K562 (cell line): ENCODE data around the gene RIMOC1. TPM values are rescaled to one million over a fixed set of nuclear protein-coding genes. Genes with fewer than 3 reads are reported as not detected.

Source experiments
- ATAC-seq: fragments of 200-7000 bp; cut with Tn5 transposase; 3 replicates; pipeline ENCODE4 v1.9.1; 2020; ENCODE audit warnings: moderate library complexity
- BruUV-seq: library from RNA; stranded (reverse); fragments of 400-500 nt; replicated peaks from 2 replicates; lab custom pipeline; 2021; lab: Mats Ljungman, UMichigan
- CTCF ChIA-PET: fragments of 300-600 bp; formaldehyde crosslinking; extraction: SDS; loops from one replicate; lab custom pipeline; 2021; ENCODE audit warnings: low intra/inter-chr PET ratio; lab: Yijun Ruan, JAX
- POLR2A ChIA-PET: fragments of 300-600, 350-650 bp; sonication (Branson Sonifier 250); formaldehyde crosslinking; extraction: SDS; loops from one replicate; lab custom pipeline; 2021; ENCODE audit warnings: antibody characterized with exemption, inconsistent platforms; lab: Yijun Ruan, JAX
- DNase-seq, 4 experiments: peaks; one replicate each; pipeline versions ENCODE4 v3.0.0 to v3.0.0-alpha.2; 2011 to 2018; ENCODE audit warnings: low spot score in 3 of 4, mixed read lengths in 3 of 4; ENCODE audit errors: extremely low read depth in 1 of 4
- FAIRE-seq: peaks from 2 replicates; lab custom pipeline; 2011; peaks lifted over from hg19 to GRCh38; lab: Jason Lieb, UNC
- H2AFZ ChIP-seq: 2 replicates; pipeline ENCODE4 v1.6.0; 2011; ENCODE audit warnings: low read depth, low read length, control low read depth, inconsistent platforms
- H3K27ac ChIP-seq: fragments of 200-600 bp; 3 replicates; pipeline ENCODE4 v1.8.0; 2011; ENCODE audit warnings: low read depth, mild to moderate bottlenecking, control low read depth, inconsistent platforms, low read length, moderate library complexity, mixed read lengths; ENCODE audit errors: extremely low read depth
- H3K27me3 ChIP-seq, 2 experiments: fragments of 300-600 bp in 1 of 2; 2 replicates in 1 of 2; 3 replicates in 1 of 2; pipeline versions ENCODE4 v1.6.0 to v1.8.0; 2011; ENCODE audit warnings: inconsistent platforms in 2 of 2, low read length in 2 of 2, mild to moderate bottlenecking in 1 of 2, mixed read lengths in 1 of 2, moderate library complexity in 1 of 2; ENCODE audit not compliant: control insufficient read depth in 2 of 2, insufficient read depth in 2 of 2
- H3K36me3 ChIP-seq: fragments of 300-600 bp; 3 replicates; pipeline ENCODE4 v1.8.0; 2011; ENCODE audit warnings: mild to moderate bottlenecking, low read length, inconsistent platforms; ENCODE audit not compliant: control insufficient read depth, insufficient read depth
- H3K4me1 ChIP-seq, 2 experiments: fragments of 200-600 bp in 1 of 2; replicated peaks in 1 of 2; 2 replicates in 1 of 2; 3 replicates in 1 of 2; pipeline versions ENCODE4 v1.5.1 to v1.8.0; 2011; ENCODE audit warnings: inconsistent platforms in 2 of 2, low read length in 2 of 2, mild to moderate bottlenecking in 1 of 2, mixed read lengths in 1 of 2, moderate library complexity in 1 of 2; ENCODE audit not compliant: control insufficient read depth in 2 of 2, insufficient read depth in 2 of 2
- H3K4me2 ChIP-seq: 2 replicates; pipeline ENCODE4 v1.6.1; 2011; ENCODE audit warnings: low read length, control low read depth, inconsistent platforms, mixed read lengths; ENCODE audit not compliant: insufficient read depth
- H3K4me3 ChIP-seq: fragments of 200-600 bp; sonication (generic), shearing (Covaris generic); 2 replicates; pipeline ENCODE4 v1.5.1; 2016; ENCODE audit warnings: control low read depth, inconsistent platforms
- H3K79me2 ChIP-seq: fragments of 200-600 bp; 3 replicates; pipeline ENCODE4 v1.8.0; 2011; ENCODE audit warnings: low read length, inconsistent platforms; ENCODE audit not compliant: control insufficient read depth, insufficient read depth
- H3K9ac ChIP-seq, 2 experiments: 2 replicates each; pipeline versions ENCODE4 v1.6.0 to v1.6.1; 2011; ENCODE audit warnings: low read depth in 2 of 2, low read length in 2 of 2, control low read depth in 1 of 2, inconsistent platforms in 1 of 2, mild to moderate bottlenecking in 1 of 2, mixed read lengths in 1 of 2; ENCODE audit not compliant: insufficient read depth in 1 of 2
- H3K9me1 ChIP-seq: one replicate; pipeline ENCODE4 v1.6.0; 2011; ENCODE audit warnings: inconsistent platforms, mild to moderate bottlenecking, low read length, moderate library complexity; ENCODE audit not compliant: control insufficient read depth, insufficient read depth
- H3K9me3 ChIP-seq: replicated peaks from 2 replicates; pipeline ENCODE4 v1.5.1; 2011; ENCODE audit warnings: low read depth, low read length, inconsistent platforms; ENCODE audit not compliant: control insufficient read depth, insufficient read depth
- H4K20me1 ChIP-seq: replicated peaks from 2 replicates; pipeline ENCODE4 v1.6.1; 2011; ENCODE audit warnings: low read length, inconsistent platforms, mixed read lengths; ENCODE audit not compliant: control insufficient read depth, insufficient read depth
- ARNT ChIP-seq, 2 experiments: fragments of 450-650 bp; IDR thresholded peaks; 2 replicates each; pipeline ENCODE4 v1.6.1; 2016; ENCODE audit warnings: mild to moderate bottlenecking in 1 of 2
- MCM3 ChIP-seq: fragments of 450-650 bp; IDR thresholded peaks from 2 replicates; pipeline ENCODE4 v1.6.1; 2016
- SREBF1 ChIP-seq: fragments of 150-350 bp; IDR thresholded peaks from 2 replicates; pipeline ENCODE4 v1.6.1; 2014; ENCODE audit warnings: antibody characterized with exemption, low read depth, low read length, borderline replicate concordance
- WGBS: fragments of 100-300 bp; shearing (Covaris generic); methylation state at CpG from one replicate; pipeline ENCODE4 v1.1.6; 2016; ENCODE audit warnings: low coverage, mixed read lengths; ENCODE audit not compliant: insufficient coverage; ENCODE audit errors: missing lambda C conversion rate; 5-methylcytosine and 5-hydroxymethylcytosine counted together
- in situ Hi-C: fragments of 300-500 bp; cut with MboI; formaldehyde crosslinking; loops from 4 replicates; pipeline ENCODE4 v1.15.0; 2018; ENCODE audit warnings: inconsistent platforms, mixed read lengths
- intact Hi-C: fragments of 100-400 bp; cut with micrococcal nuclease; formaldehyde crosslinking; loops from 2 replicates; pipeline ENCODE4 v1.14.2; 2022
- polyA plus RNA-seq, 8 experiments: library from polyadenylated mRNA; depleted of rRNA in 4 of 8; stranded (reverse) in 5 of 8; unstranded in 3 of 8; fragments of >200 nt; fragmentation: Nextera tagmentation in 2 of 8; fragmentation: Illumina TruSeq in 1 of 8; extraction: Ambion mirVana in 2 of 8; extraction: Trizol in 1 of 8; gene quantifications; 2 replicates each; pipeline versions ENCODE4 v1.2.1 to v1.2.3, GENCODE V29; 2011 to 2014; ENCODE audit warnings: inconsistent platforms in 1 of 8, missing spikeins in 1 of 8
- total RNA-seq, 7 experiments: library from RNA; depleted of rRNA in 6 of 7; stranded (reverse); fragments of >200 nt in 6 of 7; fragmentation: Illumina TruSeq in 2 of 7; extraction: Trizol in 2 of 7; gene quantifications; 2 replicates each; pipeline versions ENCODE4 v1.2.1 to v1.2.3, GENCODE V29; 2011 to 2021; ENCODE audit warnings: low replicate concordance in 1 of 7
- TF ChIP-seq, protein P1 (sequence below): sonication (generic); formaldehyde crosslinking; IDR thresholded peaks from 2 replicates; pipeline ENCODE4 v1.8.0; 2022; ENCODE audit warnings: mild to moderate bottlenecking, missing genetic modification reagents

The RIMOC1 gene
- total and polyA plus RNA-seq, 9 of the 15 experiments (the other 6 are each of a cell fraction or from before 2014, with no cell fraction given) = 11.6 to 63.1 (median 30.8) TPM

DNA sequence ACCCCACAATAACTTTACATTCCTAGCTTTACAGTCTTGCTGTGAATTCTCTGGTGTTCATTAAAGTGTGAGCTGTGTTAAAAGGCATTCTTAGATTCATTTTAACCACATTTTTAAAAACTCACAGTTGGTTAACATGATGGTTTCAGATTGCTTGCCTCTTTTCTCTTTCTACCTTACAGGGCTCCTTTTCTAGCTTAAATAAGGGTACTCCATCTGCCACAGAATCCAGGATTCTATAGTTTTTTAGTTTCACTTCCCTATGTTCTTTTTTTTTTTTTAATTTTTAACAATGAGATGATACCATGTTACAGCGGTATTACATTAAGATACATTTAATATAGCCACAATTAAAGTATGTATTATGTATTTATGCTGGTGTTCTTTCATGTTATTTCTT, 17.0 kb downstream of the RIMOC1 start:
- CTCF ChIA-PET = no interaction called here

More for the DNA sequence above, 17.0 kb downstream of the RIMOC1 start:
- Histone ChIP-seq H4K20me1 (no peaks in the 10 kb centered on the region), H3K36me3 (peaks cover 65% of the 10 kb centered on the region)
- no peak for FAIRE-seq
- in situ Hi-C loops = no loop called here
- BruUV-seq = no TSS peak
- TF ChIP-seq ARNT (IDR thresholded peaks at IDR 0.05) = no peak
- TF ChIP-seq MCM3 = no peak
- TF ChIP-seq, protein P1, sequence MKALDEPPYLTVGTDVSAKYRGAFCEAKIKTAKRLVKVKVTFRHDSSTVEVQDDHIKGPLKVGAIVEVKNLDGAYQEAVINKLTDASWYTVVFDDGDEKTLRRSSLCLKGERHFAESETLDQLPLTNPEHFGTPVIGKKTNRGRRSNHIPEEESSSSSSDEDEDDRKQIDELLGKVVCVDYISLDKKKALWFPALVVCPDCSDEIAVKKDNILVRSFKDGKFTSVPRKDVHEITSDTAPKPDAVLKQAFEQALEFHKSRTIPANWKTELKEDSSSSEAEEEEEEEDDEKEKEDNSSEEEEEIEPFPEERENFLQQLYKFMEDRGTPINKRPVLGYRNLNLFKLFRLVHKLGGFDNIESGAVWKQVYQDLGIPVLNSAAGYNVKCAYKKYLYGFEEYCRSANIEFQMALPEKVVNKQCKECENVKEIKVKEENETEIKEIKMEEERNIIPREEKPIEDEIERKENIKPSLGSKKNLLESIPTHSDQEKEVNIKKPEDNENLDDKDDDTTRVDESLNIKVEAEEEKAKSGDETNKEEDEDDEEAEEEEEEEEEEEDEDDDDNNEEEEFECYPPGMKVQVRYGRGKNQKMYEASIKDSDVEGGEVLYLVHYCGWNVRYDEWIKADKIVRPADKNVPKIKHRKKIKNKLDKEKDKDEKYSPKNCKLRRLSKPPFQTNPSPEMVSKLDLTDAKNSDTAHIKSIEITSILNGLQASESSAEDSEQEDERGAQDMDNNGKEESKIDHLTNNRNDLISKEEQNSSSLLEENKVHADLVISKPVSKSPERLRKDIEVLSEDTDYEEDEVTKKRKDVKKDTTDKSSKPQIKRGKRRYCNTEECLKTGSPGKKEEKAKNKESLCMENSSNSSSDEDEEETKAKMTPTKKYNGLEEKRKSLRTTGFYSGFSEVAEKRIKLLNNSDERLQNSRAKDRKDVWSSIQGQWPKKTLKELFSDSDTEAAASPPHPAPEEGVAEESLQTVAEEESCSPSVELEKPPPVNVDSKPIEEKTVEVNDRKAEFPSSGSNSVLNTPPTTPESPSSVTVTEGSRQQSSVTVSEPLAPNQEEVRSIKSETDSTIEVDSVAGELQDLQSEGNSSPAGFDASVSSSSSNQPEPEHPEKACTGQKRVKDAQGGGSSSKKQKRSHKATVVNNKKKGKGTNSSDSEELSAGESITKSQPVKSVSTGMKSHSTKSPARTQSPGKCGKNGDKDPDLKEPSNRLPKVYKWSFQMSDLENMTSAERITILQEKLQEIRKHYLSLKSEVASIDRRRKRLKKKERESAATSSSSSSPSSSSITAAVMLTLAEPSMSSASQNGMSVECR (CRISPR knock-in tag) = no peak
- TF ChIP-seq SREBF1 = no peak
- TF ChIP-seq, all 486 proteins: peak for 0
- ATAC-seq (no peak), DNase-seq (no peak)
- no peak overlapping the region for H3K4me3 ChIP-seq
- H3K9ac ChIP-seq = no peak overlapping the region
- no peaks in the 10 kb centered on the region for H3K9me3 ChIP-seq
- H2AFZ ChIP-seq = no peak overlapping the region
- 100% methylated on average over 1 of the region's 1 CpG for WGBS
- H3K27ac ChIP-seq = no peak overlapping the region
- intact Hi-C loops = no loop called here
- H3K4me2 ChIP-seq = no peak overlapping the region
- H3K9me1 ChIP-seq = no peaks in the 10 kb centered on the region
- POLR2A ChIA-PET = interaction anchor here (0.5 kb wide), 1 partner anchor 988 kb away, joined by 3 read pairs; no protein-coding TSS in a partner anchor
- H3K4me1 ChIP-seq = peaks cover 5 to 9% of the 10 kb centered on the region in 2 experiments; a peak in 3 of 5 replicates
- peaks cover 14% of the 10 kb centered on the region; the same call in 2 of the 3 replicates for H3K79me2 ChIP-seq
- H3K27me3 ChIP-seq = no peaks in the 10 kb centered on the region
